Stimulated activated CD8-positive, alpha-beta memory T cell treated with anti-CD3 and anti-CD28 coated beads, Interleukin-15, amount 100 ng/mL, for 1 hour (primary cell): ENCODE data around the gene E2F4.
A peak's percentile ranks its signal among the peaks of the same experiment; 100 is the strongest.

ENCODE experiments used
- DNase-seq: peaks from one replicate; pipeline ENCODE4 v3.0.0-alpha.2; 2020; ENCODE audit warnings: low read depth

The E2F4 gene

DNA sequence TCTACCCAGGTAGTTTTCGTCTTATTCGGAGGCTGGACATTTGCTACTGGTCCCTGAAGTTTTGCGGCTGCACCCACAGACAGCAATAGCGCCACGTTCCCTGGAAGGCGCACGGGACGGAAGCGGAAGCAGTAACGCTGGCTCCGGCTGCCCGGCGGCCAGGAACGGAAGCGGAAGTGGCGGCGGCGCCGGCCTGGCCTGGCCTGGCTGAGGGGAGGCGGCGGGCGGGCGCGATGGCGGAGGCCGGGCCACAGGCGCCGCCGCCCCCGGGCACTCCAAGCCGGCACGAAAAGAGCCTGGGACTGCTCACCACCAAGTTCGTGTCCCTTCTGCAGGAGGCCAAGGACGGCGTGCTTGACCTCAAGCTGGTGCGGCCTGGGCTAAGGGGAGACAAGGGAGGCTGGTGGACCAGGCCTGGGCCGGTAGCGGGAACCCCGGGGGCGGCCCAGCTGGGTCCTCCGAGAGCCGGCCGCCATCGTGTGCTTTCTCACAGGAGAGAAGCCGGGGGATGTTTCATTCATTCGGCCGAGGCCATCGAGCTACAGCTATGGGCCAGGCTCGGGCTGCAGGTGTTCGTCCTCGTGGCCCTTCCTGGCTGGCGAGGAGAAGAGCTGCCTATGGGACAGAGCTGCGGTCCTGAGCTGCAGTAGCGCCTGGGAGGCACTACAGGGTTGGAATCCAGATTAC lies at the start of gene E2F4:
TSS of gene E2F4 (plus strand) at position 161 of the 687 bp plus-strand sequence. CDS start at position 234, 73 bp downstream.
- DNase-seq, result peak; percentile 69

GRCh38 chr16:67142342-67142741 lies 49.6 kb upstream of the E2F4 start:
- no peak for DNase-seq

GRCh38 chr16:67144943-67145342 lies 47.0 kb upstream of the E2F4 start:
- no peak for DNase-seq

- no peak for DNase-seq
Observed at GRCh38 chr16:67145746-67146145, 46.2 kb upstream of the E2F4 start.

GRCh38 chr16:67146523-67147357 lies 45.2 kb upstream of the E2F4 start:
- DNase-seq, result no peak

DNA sequence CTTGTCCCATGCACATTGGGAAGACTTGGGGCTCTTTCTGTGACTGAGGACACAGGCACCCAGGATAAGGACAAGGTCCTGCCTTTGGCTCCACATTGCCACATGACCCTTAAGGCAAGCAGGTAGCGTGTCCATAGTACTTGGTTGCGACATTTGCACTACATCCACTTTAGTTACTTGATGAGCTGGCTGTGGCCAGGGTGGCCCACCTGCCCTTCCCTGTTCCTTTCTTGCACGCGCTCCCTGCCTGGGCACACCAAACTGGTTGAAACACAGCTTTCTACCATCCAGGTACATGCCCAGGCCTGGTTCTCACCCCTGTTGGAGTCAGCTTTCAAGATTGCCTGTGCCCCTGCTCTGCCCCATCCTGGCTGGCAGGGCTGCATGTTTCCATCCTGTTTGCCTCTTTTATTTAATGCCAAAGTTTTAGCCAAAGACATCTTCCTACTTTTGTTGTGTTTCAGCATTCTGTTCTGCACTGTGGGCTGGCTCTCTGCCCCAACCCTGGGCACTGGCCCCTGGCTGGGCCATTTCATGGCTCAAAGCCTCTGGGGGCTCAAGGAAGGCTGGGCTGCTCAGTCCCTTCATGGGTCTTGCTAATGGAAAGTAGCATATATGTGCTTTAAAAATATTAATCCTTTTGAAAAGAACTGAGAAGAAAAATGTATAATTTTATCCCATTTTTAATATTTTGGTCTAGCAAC lies 44.4 kb upstream of the E2F4 start:
- no peak for DNase-seq

DNA sequence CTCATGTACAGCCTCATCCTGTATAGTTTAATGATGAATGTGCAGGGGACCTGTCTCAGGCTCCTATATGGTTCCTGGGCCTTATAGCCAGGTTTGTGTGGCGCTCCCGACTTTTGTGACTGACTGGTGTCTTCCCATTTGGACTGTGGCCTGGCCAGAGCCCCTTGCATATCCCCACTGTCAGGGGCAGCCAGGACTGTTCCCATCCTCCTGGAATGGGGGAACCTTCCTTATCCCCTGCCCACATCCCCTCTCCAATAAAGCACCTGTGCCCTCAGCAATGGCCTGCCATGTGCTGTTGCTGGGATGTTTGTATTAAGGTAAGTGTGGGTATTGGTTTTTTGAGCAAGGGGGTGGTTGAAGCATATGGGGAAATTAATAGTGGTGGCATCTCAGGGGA lies 43.7 kb upstream of the E2F4 start:
- DNase-seq, result no peak

GRCh38 chr16:67148656-67149275 lies 43.2 kb upstream of the E2F4 start:
- no peak for DNase-seq

DNA sequence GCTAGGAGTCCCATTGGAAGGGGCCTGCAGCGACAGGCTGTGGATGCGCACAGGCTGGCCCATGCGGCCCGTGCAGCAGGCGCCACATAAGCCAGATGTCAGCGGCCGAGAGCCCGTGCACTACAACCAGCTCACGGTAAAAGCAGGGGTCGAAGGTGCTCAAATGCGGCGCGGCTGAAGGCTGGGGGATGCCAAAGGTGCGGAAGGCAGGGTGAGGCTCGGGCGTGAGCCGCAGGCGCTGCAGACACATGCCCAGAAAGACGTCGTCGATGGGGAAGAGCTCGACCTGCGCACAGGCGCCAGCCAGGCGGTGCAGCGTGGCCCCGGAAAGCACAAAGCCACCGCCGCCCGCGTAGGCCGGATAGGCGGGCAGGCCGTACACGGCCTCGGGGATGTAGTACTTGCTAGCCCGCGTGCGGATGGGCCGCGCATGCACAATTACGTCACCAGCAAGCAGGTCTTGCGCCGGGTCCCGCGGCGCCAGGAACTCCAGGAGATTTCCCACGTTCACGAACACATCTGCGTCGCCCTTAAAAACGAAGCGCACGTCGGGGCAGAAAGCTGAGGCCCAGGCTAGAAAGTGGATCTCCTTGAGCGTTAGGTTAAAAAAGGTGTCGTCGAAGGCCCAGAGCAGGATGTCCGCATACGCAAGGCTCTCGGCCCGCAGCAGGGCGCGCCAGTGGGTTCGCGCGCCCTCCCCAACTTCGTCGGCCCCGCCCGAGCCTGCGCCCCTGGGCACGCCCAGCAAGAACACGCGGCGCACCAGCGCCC lies 42.5 kb upstream of the E2F4 start:
- DNase-seq, result no peak

- DNase-seq, result no peak
Observed at GRCh38 chr16:67150047-67150832, 41.7 kb upstream of the E2F4 start.

- DNase-seq, result no peak
Observed at GRCh38 chr16:67150833-67151396, 41.0 kb upstream of the E2F4 start, which contains the start of gene B3GNT9. TSS of gene B3GNT9 (minus strand) at chr16:67150998. CDS start at chr16:67150485, 513 bp downstream.

DNA sequence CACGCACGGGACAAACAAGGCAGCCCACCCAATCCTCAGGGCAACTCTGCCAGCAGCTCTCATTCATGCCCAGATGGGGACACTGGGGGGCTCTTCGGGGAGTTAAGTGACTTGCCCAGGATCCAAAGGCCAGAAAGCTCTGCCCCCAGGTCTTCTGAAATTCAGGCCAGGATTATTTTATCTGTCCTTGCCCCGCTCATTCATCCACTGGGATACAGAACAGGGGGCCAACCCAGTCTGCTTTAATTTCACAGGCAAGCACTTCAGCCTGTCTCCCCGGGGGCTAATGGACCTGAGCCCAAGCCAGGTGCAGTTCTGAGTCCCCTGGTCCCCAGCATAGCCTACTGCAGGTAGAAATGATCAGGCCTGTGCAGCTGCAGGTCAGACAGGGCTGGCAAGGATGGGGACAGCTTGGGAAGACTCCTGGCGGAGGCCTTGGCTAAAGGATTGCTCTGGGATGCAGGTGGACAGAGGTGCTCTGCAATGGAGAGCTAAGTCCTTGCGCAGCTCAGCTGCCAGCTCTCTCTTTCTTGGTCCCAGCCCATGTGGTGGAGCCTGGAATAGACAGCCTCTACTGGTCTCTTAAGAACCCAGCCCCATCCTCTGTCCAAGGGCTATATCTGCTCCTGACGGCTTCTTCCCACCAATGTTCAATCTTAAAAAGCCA lies 40.4 kb upstream of the E2F4 start:
- no peak for DNase-seq

DNA sequence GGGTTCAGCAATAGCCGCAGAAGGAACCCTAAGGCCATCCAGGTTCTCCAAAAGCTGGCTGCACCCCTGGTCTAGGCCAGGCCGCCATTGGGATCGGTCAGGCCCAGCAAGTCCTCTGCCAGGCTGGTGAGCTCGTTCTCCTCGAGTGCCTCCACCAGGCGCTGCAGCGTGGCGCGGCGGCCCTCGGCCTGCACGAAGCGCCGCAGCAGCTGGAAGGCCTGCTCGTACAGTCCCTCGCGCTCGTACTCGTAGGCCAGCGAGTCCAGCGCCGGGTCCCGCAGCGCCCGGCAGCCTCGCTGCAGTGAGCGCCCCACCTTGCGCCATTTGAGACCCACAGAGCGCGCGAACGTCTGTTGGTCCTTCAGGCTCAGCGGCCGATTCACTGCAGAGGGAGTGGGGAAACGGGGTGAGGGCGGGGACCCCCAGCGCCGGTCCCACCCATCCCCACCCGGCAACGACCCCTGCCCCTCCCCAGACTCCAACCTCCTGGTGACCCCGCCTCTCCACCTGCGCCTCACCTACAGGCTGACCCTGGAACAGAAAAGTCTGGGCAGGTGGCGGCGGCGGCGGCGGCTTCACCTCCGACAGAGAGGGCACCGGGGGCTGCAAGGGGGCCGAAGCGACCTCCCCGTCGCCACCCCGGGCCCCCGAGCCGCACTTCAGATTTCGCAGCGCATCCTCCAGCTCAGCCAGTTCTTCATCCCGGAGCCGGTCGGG lies 37.2 kb upstream of the E2F4 start:
- DNase-seq, result no peak

GRCh38 chr16:67155295-67156142 lies 36.4 kb upstream of the E2F4 start:
- DNase-seq, result peak; percentile 50

GRCh38 chr16:67156143-67156844 lies 35.7 kb upstream of the E2F4 start:
- DNase-seq, result no peak

- no peak for DNase-seq
Observed at GRCh38 chr16:67157106-67157748, 34.7 kb upstream of the E2F4 start.
